ENCODE data around the gene NFKB1.

The NFKB1 gene

DNA sequence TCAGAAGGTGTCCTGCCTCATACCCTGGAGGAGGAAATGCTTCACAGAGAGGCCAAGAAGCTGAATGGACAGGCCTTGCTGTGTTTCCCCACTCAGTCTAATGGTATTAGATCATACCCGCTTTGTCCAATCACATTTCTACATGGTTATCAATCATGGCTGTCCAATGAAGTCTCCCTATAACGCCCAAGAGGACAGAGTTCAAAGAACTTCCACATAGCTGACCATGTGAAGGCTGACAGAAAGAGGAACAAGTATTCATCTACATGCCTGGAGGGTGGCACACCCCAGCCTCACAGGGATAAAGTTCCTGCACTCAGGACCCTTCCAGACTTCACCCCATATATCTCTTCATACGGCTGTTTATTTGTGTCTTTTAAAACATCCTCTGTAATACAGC, 136.2 kb downstream of the NFKB1 start:
- no peak for DNase-seq

DNA sequence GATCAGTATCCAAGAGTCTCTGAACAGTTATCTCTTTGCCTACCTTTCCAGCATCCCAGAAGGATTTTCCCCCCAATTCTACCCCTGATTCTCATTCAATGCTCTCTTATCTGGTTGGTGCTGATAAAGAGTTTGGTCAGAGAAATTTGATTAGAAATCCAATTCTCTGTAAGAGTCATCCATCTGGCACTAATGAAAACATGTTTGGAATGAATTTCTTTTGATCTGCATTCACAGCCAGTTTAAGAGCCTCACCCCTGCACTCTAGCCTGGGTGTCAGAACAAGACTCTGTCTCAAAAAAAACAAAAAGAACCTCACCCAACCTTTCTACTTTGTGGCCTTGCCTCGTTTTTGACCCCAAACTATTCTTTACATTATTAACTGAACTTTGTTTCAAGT, 137.5 kb downstream of the NFKB1 start:
- no peak for DNase-seq

DNA sequence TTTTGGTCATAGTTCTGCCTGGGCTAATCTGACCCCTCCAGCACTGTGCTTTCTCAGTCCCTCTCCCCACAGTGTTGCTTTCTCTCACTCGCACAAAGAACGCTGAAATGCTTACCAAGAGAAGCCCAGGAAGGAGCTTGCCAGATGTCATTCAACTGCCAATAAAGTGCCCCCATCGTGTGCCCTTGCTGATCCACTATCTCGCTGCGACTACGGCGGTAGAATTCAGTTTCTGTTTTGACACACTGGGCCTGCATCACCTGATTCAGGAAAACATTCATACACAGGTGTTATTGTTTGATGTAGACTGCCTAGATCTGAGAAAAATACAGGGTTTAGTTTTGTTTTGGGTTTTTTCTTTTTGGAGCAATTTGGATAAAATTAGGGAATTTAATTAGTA, 138.4 kb downstream of the NFKB1 start:
- DNase-seq: no peak

DNA sequence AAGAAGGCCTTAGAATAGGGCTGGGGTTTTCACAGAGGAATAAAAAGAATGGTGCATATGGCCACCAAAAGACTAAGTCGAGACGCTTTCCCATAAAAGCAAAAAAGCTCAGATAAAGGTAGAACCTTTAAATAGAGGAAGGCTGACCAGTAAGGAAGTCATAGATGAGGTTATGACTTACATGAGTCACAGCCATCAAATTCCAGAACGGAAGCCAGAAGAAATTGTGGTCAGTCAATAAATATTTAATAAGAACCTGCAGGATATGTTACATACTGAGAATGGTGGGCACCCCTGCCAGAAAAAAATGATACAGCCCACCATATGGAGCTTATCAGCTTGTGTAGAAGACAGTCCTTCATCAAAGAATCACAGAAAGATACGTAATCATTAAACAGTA, 139.5 kb downstream of the NFKB1 start:
- no peak for DNase-seq

DNA sequence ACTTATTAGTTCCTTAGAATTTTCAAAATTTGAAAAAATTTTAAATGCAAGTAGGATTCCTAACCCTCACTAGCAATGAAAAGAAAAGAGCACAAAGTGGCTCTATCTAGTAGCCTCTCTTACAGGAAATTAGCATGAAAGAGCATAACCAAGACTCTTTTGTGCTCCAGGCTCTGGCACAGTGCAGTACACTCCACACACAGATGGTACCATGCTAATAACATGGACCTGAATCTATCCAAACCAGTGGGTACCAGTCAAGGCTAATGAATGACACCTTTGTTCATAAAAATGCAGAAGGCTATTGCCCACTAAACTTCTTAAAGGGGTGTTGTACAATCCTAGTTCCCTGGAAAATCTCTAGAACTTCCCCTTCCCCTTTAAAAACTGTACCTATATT, 140.6 kb downstream of the NFKB1 start:
- DNase-seq: no peak

DNA sequence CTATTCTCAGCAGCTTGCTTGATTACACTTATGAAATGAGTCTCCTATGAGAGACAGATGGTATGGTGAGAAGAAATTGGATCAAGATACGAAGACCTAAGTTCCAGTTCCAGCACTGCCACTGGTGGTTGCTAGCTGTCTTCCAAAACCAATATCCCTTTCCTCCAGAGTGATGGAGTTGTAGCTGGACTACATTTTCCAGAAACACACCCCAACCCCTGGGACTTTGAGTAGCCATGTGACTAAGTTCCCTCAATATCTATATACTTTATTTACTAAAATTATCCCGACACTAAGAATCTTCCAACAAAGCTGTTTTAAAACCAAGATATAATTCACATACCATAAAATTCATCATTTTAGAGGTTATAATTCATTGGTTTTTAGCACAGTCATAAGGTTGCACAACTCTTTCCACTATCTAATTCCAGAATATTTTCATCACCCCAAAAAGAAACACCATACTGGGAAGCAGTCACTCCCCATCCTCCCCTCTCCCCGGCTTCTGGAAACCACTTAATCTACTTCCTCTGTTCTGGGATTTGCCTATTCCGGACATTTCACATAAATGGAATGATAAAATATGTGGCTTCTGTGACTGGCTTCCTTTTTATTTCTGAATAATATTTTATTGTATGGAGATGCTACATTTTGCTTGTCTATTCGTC, 141.6 kb downstream of the NFKB1 start:
- no peak for DNase-seq

DNA sequence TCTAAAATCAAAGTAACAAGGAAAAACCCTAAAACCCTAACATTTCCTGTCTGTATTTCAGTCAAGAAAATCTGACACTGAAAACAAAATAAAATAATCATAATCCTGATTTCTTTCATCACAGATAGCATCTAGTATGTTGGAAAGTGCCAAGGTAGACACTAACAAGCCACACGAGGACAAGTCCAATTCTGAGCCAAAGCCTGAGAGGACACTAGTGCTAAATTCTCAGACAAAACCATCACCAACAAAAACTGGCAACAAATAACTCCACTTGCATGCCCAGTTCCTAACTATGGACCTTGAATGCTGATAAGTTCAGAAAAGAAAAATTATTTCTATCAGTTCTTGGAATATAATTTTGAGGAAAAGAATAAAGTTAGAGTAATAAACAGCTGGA, 146.0 kb downstream of the NFKB1 start:
- DNase-seq: no peak

DNA sequence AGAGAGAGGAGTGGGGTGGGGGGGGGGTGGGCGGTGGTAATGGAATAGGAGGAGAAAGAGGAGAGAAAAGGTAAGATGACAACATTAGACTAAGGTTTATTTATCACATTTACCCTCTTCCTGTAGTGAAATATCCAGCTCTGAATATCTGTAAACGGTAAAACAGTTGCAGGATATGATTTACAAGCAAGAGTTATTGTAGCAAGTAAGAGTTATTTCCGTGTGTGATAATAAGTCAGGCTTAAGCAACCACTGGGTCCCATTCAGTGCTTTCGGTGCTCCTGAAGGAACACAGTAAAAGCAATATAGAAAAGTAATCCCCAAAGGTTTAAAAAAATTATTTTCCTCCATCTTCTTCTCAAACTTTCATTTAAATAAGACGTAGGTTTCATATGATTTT, 156.0 kb downstream of the NFKB1 start:
- DNase-seq: no peak

DNA sequence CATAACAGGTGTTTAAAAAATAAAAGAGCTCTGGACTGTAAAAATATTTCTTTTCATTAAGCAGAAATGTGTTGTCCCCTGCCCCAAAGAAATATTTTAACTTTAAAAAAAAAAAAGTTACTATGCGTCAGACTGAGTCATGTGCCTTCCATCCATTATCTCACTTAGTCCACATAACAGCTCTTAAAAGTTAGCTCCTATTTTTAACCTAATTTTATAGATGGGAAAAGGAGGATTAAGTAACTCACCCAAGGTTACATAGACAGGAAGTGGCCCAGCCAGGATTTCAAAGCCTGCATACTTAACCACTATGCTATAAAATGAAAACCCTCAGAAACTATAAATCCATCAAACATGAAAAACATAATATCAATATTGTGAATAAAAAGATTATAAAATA, 161.9 kb downstream of the NFKB1 start:
- no peak for DNase-seq

DNA sequence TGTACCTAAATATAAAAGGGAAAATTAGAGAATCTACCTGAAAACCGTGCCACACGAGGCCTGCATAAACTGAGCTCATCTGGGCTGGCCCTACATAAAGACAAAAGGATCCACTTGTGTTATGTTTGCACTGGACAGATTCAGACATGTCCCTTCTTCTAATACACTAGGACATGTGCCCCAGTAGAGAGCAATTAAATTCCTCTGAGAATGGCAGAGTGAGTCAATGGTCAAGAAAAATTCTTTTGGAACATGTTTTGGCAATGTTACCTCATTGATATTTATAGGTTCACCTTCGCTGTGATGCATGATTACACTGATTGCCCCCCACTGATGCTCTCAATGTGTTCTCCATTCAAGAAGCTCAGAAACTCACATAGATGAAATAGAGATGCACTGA, 164.4 kb downstream of the NFKB1 start:
- no peak for DNase-seq

All from NCI-H1436 treated with DMSO at 0.1 percent for 48 hours (cell line).